ENCODE measurements around the gene VSTM2L. TPM values are rescaled to one million over a fixed set of nuclear protein-coding genes. Genes with fewer than 3 reads are reported as not detected.

The VSTM2L gene
- polyA plus RNA-seq, 1 donor (not counting 4 experiments of a cell fraction or from before 2014, with no cell fraction given), result 0.75 TPM

DNA sequence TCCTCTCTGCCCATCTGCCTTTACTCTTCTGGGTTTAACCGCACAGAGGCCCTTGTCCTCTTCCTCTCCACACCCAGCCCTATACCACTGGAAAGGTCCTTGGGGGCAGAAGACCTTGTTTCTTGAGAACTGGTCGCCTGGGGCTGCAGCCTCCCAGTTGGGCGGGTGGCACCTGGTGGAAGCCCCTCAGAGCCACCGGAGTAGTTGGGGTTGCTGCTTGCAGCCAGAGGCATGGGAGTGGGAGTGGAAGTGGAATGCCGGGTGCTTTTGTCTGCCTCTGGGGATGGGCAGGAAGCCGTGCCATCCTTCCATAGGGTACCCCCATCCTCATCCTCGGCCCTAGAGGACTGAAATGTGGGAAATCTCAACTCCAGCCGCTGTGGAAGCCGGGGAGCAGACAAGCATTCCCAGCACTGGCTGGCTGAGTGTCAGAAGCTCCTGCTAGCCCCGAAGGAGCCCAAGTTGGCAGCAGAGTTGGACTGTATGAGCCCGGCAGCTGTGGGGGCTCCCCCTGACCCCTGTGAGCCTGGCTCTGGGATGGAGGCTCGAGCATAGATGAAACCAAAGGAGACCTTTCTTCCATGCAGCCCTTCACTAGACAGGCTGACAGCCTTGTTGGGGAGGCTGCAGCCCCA, 1.2 kb downstream of the VSTM2L start:
- FAIRE-seq, result no peak
- no peaks in the 10 kb centered on the region for H3K36me3 ChIP-seq (ENCODE audit: control insufficient read depth in 2 of 2, extremely low read depth in 1 of 2, insufficient read depth in 2 of 2, low read length in 2 of 2)
- dilution Hi-C loops (cut with MboI; ENCODE audit: extremely low pct_ligation_motif_present, low sequenced_read_pairs), result no loop called here
- H3K27ac ChIP-seq (ENCODE audit: control insufficient read depth, insufficient read depth, low read length), result no peak overlapping the region
- no peak overlapping the region for H3K9ac ChIP-seq (ENCODE audit: control insufficient read depth, extremely low read depth, insufficient read depth, low read length)
- no peak overlapping the region for H3K4me2 ChIP-seq (ENCODE audit: control insufficient read depth, extremely low read depth, insufficient read depth, low read depth, low read length)
- H4K20me1 ChIP-seq (ENCODE audit: control insufficient read depth, extremely low read depth, insufficient read depth, low read length), result no peaks in the 10 kb centered on the region
- H3K9me1 ChIP-seq (ENCODE audit: control insufficient read depth, extremely low read depth, insufficient read depth, low read length), result no peaks in the 10 kb centered on the region
- no peaks in the 10 kb centered on the region for H3K9me3 ChIP-seq (ENCODE audit: control insufficient read depth, low read depth, low read length)
- no peak for DNase-seq (ENCODE audit: low read depth, low spot score)
- peaks cover 11% of the 10 kb centered on the region for H3K4me1 ChIP-seq (ENCODE audit: control insufficient read depth, extremely low read depth, insufficient read depth, low read length)
- TF ChIP-seq EZH2 (IDR thresholded peaks at IDR 0.05; ENCODE audit: low read length), result no peak
- TF ChIP-seq, protein P1, sequence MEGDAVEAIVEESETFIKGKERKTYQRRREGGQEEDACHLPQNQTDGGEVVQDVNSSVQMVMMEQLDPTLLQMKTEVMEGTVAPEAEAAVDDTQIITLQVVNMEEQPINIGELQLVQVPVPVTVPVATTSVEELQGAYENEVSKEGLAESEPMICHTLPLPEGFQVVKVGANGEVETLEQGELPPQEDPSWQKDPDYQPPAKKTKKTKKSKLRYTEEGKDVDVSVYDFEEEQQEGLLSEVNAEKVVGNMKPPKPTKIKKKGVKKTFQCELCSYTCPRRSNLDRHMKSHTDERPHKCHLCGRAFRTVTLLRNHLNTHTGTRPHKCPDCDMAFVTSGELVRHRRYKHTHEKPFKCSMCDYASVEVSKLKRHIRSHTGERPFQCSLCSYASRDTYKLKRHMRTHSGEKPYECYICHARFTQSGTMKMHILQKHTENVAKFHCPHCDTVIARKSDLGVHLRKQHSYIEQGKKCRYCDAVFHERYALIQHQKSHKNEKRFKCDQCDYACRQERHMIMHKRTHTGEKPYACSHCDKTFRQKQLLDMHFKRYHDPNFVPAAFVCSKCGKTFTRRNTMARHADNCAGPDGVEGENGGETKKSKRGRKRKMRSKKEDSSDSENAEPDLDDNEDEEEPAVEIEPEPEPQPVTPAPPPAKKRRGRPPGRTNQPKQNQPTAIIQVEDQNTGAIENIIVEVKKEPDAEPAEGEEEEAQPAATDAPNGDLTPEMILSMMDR (optimal IDR thresholded peaks at IDR 0.05 in 1 of 3, IDR thresholded peaks at IDR 0.05 in 1 of 3, conservative IDR thresholded peaks at IDR 0.05 in 1 of 3; ENCODE audit: extremely low read depth in 1 of 3, insufficient read depth in 2 of 3, low read length in 3 of 3), result no peak
- H3K79me2 ChIP-seq (ENCODE audit: control insufficient read depth, insufficient read depth, low read length), result no peaks in the 10 kb centered on the region
- H3K27me3 ChIP-seq (ENCODE audit: control insufficient read depth, extremely low read depth, insufficient read depth, low read length), result peaks cover 32% of the 10 kb centered on the region
- H2AFZ ChIP-seq (ENCODE audit: control insufficient read depth, low read length), result no peak overlapping the region
- H3K4me3 ChIP-seq (ENCODE audit: control insufficient read depth in 2 of 3, extremely low read depth in 1 of 3, insufficient read depth in 2 of 3, low read depth in 1 of 3, low read length in 3 of 3), result no peak overlapping the region

DNA sequence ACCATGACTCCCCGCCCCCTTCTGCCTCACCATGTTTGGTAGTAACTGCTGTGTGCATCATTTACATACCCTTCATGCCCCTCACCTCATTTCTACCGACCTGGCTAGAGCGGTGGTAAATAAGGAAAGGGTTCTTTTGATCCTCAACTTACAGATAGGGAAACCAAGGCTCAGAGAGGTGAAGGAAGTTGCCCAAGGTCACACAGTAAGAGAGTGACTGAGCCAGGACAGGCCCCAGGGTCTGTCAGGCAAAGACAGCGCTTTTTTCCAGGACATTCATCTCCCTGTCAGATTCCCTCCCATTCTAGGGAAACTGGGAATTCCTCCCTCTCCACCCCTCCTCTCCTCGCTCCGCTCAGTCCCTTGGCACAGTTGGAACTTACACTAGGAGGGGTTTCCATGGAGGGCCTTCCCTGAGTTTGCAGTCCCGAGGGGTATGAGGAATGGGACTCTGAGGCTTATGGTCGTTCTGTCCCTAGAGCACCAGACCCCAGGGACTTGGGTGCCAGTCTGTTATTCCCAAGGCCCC, 2.0 kb downstream of the VSTM2L start:
- Histone ChIP-seq H3K4me3 (ENCODE audit: control insufficient read depth in 2 of 3, extremely low read depth in 1 of 3, insufficient read depth in 2 of 3, low read depth in 1 of 3, low read length in 3 of 3) (no peak overlapping the region), H3K27me3 (ENCODE audit: control insufficient read depth, extremely low read depth, insufficient read depth, low read length) (peaks cover 40% of the 10 kb centered on the region), H2AFZ (ENCODE audit: control insufficient read depth, low read length) (no peak overlapping the region), H3K36me3 (ENCODE audit: control insufficient read depth in 2 of 2, extremely low read depth in 1 of 2, insufficient read depth in 2 of 2, low read length in 2 of 2) (no peaks in the 10 kb centered on the region), H3K9me1 (ENCODE audit: control insufficient read depth, extremely low read depth, insufficient read depth, low read length) (no peaks in the 10 kb centered on the region), H3K4me1 (ENCODE audit: control insufficient read depth, extremely low read depth, insufficient read depth, low read length) (peaks cover 3% of the 10 kb centered on the region), H3K79me2 (ENCODE audit: control insufficient read depth, insufficient read depth, low read length) (no peaks in the 10 kb centered on the region), H3K9me3 (ENCODE audit: control insufficient read depth, low read depth, low read length) (no peaks in the 10 kb centered on the region), H4K20me1 (ENCODE audit: control insufficient read depth, extremely low read depth, insufficient read depth, low read length) (no peaks in the 10 kb centered on the region), H3K4me2 (ENCODE audit: control insufficient read depth, extremely low read depth, insufficient read depth, low read depth, low read length) (no peak overlapping the region), H3K9ac (ENCODE audit: control insufficient read depth, extremely low read depth, insufficient read depth, low read length) (no peak overlapping the region), H3K27ac (ENCODE audit: control insufficient read depth, insufficient read depth, low read length) (no peak overlapping the region)
- dilution Hi-C loops (cut with MboI; ENCODE audit: extremely low pct_ligation_motif_present, low sequenced_read_pairs), result no loop called here
- TF ChIP-seq, protein P1 (optimal IDR thresholded peaks at IDR 0.05 in 1 of 3, IDR thresholded peaks at IDR 0.05 in 1 of 3, conservative IDR thresholded peaks at IDR 0.05 in 1 of 3; ENCODE audit: extremely low read depth in 1 of 3, insufficient read depth in 2 of 3, low read length in 3 of 3), result no peak
- no peak for TF ChIP-seq EZH2 (IDR thresholded peaks at IDR 0.05; ENCODE audit: low read length)
- no peak for DNase-seq (ENCODE audit: low read depth, low spot score)
- no peak for FAIRE-seq
